K562 (cell line): Measurements from ENCODE around the gene RCL1. TPM values are rescaled to one million over a fixed set of nuclear protein-coding genes. Genes with fewer than 3 reads are reported as not detected.

Experiments used
- ATAC-seq: fragments of 200-7000 bp; cut with Tn5 transposase; 3 replicates; pipeline ENCODE4 v1.9.1; 2020; ENCODE audit warnings: moderate library complexity
- BruUV-seq: library from RNA; stranded (reverse); fragments of 400-500 nt; replicated peaks from 2 replicates; lab custom pipeline; 2021; lab: Mats Ljungman, UMichigan
- CTCF ChIA-PET: fragments of 300-600 bp; formaldehyde crosslinking; extraction: SDS; loops from one replicate; lab custom pipeline; 2021; ENCODE audit warnings: low intra/inter-chr PET ratio; lab: Yijun Ruan, JAX
- POLR2A ChIA-PET: fragments of 300-600, 350-650 bp; sonication (Branson Sonifier 250); formaldehyde crosslinking; extraction: SDS; loops from one replicate; lab custom pipeline; 2021; ENCODE audit warnings: antibody characterized with exemption, inconsistent platforms; lab: Yijun Ruan, JAX
- DNase-seq, 4 experiments: peaks; one replicate each; pipeline versions ENCODE4 v3.0.0 to v3.0.0-alpha.2; 2011 to 2018; ENCODE audit warnings: low spot score in 3 of 4, mixed read lengths in 3 of 4; ENCODE audit errors: extremely low read depth in 1 of 4
- FAIRE-seq: peaks from 2 replicates; lab custom pipeline; 2011; peaks lifted over from hg19 to GRCh38; lab: Jason Lieb, UNC
- H2AFZ ChIP-seq: 2 replicates; pipeline ENCODE4 v1.6.0; 2011; ENCODE audit warnings: low read depth, low read length, control low read depth, inconsistent platforms
- H3K27ac ChIP-seq: fragments of 200-600 bp; 3 replicates; pipeline ENCODE4 v1.8.0; 2011; ENCODE audit warnings: low read depth, mild to moderate bottlenecking, control low read depth, inconsistent platforms, low read length, moderate library complexity, mixed read lengths; ENCODE audit errors: extremely low read depth
- H3K27me3 ChIP-seq, 2 experiments: fragments of 300-600 bp in 1 of 2; 2 replicates in 1 of 2; 3 replicates in 1 of 2; pipeline versions ENCODE4 v1.6.0 to v1.8.0; 2011; ENCODE audit warnings: inconsistent platforms in 2 of 2, low read length in 2 of 2, mild to moderate bottlenecking in 1 of 2, mixed read lengths in 1 of 2, moderate library complexity in 1 of 2; ENCODE audit not compliant: control insufficient read depth in 2 of 2, insufficient read depth in 2 of 2
- H3K36me3 ChIP-seq: fragments of 300-600 bp; 3 replicates; pipeline ENCODE4 v1.8.0; 2011; ENCODE audit warnings: mild to moderate bottlenecking, low read length, inconsistent platforms; ENCODE audit not compliant: control insufficient read depth, insufficient read depth
- H3K4me1 ChIP-seq, 2 experiments: fragments of 200-600 bp in 1 of 2; replicated peaks in 1 of 2; 2 replicates in 1 of 2; 3 replicates in 1 of 2; pipeline versions ENCODE4 v1.5.1 to v1.8.0; 2011; ENCODE audit warnings: inconsistent platforms in 2 of 2, low read length in 2 of 2, mild to moderate bottlenecking in 1 of 2, mixed read lengths in 1 of 2, moderate library complexity in 1 of 2; ENCODE audit not compliant: control insufficient read depth in 2 of 2, insufficient read depth in 2 of 2
- H3K4me2 ChIP-seq: 2 replicates; pipeline ENCODE4 v1.6.1; 2011; ENCODE audit warnings: low read length, control low read depth, inconsistent platforms, mixed read lengths; ENCODE audit not compliant: insufficient read depth
- H3K4me3 ChIP-seq: fragments of 200-600 bp; sonication (generic), shearing (Covaris generic); 2 replicates; pipeline ENCODE4 v1.5.1; 2016; ENCODE audit warnings: control low read depth, inconsistent platforms
- H3K79me2 ChIP-seq: fragments of 200-600 bp; 3 replicates; pipeline ENCODE4 v1.8.0; 2011; ENCODE audit warnings: low read length, inconsistent platforms; ENCODE audit not compliant: control insufficient read depth, insufficient read depth
- H3K9ac ChIP-seq, 2 experiments: 2 replicates each; pipeline versions ENCODE4 v1.6.0 to v1.6.1; 2011; ENCODE audit warnings: low read depth in 2 of 2, low read length in 2 of 2, control low read depth in 1 of 2, inconsistent platforms in 1 of 2, mild to moderate bottlenecking in 1 of 2, mixed read lengths in 1 of 2; ENCODE audit not compliant: insufficient read depth in 1 of 2
- H3K9me1 ChIP-seq: one replicate; pipeline ENCODE4 v1.6.0; 2011; ENCODE audit warnings: inconsistent platforms, mild to moderate bottlenecking, low read length, moderate library complexity; ENCODE audit not compliant: control insufficient read depth, insufficient read depth
- H3K9me3 ChIP-seq: replicated peaks from 2 replicates; pipeline ENCODE4 v1.5.1; 2011; ENCODE audit warnings: low read depth, low read length, inconsistent platforms; ENCODE audit not compliant: control insufficient read depth, insufficient read depth
- H4K20me1 ChIP-seq: replicated peaks from 2 replicates; pipeline ENCODE4 v1.6.1; 2011; ENCODE audit warnings: low read length, inconsistent platforms, mixed read lengths; ENCODE audit not compliant: control insufficient read depth, insufficient read depth
- CBX1 ChIP-seq: sonication (generic); IDR thresholded peaks from 2 replicates; pipeline ENCODE4 v1.6.1; 2016; ENCODE audit warnings: antibody characterized with exemption, low read depth, mild to moderate bottlenecking
- FUS ChIP-seq: fragments of 200-400 bp; formaldehyde crosslinking; optimal IDR thresholded peaks from 2 replicates; pipeline ENCODE3; 2017; ENCODE audit warnings: low read depth, low read length
- OTX1 ChIP-seq: fragments of 450-650 bp; formaldehyde crosslinking; IDR thresholded peaks from 2 replicates; pipeline ENCODE4 v1.4.0; 2022; ENCODE audit warnings: mild to moderate bottlenecking
- SAFB2 ChIP-seq: fragments of 200-400 bp; formaldehyde crosslinking; IDR thresholded peaks from 2 replicates; pipeline ENCODE4 v1.6.1; 2018; ENCODE audit warnings: borderline replicate concordance, low read length, low read depth, moderate library complexity; ENCODE audit not compliant: severe bottlenecking
- SMARCA4 ChIP-seq: fragments of 450-650 bp; IDR thresholded peaks from 2 replicates; pipeline ENCODE4 v1.6.1; 2016
- SP1 ChIP-seq: sonication (generic); formaldehyde crosslinking; IDR thresholded peaks from 2 replicates; pipeline ENCODE4 v1.8.1; 2022; ENCODE audit warnings: mild to moderate bottlenecking, missing genetic modification reagents
- TAF7 ChIP-seq: fragments of 450-650 bp; IDR thresholded peaks from 2 replicates; pipeline ENCODE4 v1.6.1; 2016; ENCODE audit warnings: missing genetic modification characterization, missing compliant biosample characterization
- ZNF431 ChIP-seq: sonication (generic); formaldehyde crosslinking; IDR thresholded peaks from 2 replicates; pipeline ENCODE4 v1.8.0; 2022; ENCODE audit warnings: mild to moderate bottlenecking, missing genetic modification reagents
- WGBS: fragments of 100-300 bp; shearing (Covaris generic); methylation state at CpG from one replicate; pipeline ENCODE4 v1.1.6; 2016; ENCODE audit warnings: low coverage, mixed read lengths; ENCODE audit not compliant: insufficient coverage; ENCODE audit errors: missing lambda C conversion rate; 5-methylcytosine and 5-hydroxymethylcytosine counted together
- in situ Hi-C: fragments of 300-500 bp; cut with MboI; formaldehyde crosslinking; loops from 4 replicates; pipeline ENCODE4 v1.15.0; 2018; ENCODE audit warnings: inconsistent platforms, mixed read lengths
- intact Hi-C: fragments of 100-400 bp; cut with micrococcal nuclease; formaldehyde crosslinking; loops from 2 replicates; pipeline ENCODE4 v1.14.2; 2022
- polyA plus RNA-seq, 8 experiments: library from polyadenylated mRNA; depleted of rRNA in 4 of 8; stranded (reverse) in 5 of 8; unstranded in 3 of 8; fragments of >200 nt; fragmentation: Nextera tagmentation in 2 of 8; fragmentation: Illumina TruSeq in 1 of 8; extraction: Ambion mirVana in 2 of 8; extraction: Trizol in 1 of 8; gene quantifications; 2 replicates each; pipeline versions ENCODE4 v1.2.1 to v1.2.3, GENCODE V29; 2011 to 2014; ENCODE audit warnings: inconsistent platforms in 1 of 8, missing spikeins in 1 of 8
- total RNA-seq, 7 experiments: library from RNA; depleted of rRNA in 6 of 7; stranded (reverse); fragments of >200 nt in 6 of 7; fragmentation: Illumina TruSeq in 2 of 7; extraction: Trizol in 2 of 7; gene quantifications; 2 replicates each; pipeline versions ENCODE4 v1.2.1 to v1.2.3, GENCODE V29; 2011 to 2021; ENCODE audit warnings: low replicate concordance in 1 of 7
- TF ChIP-seq, protein P1 (sequence below): fragments of 250-450 bp; sonication (Bioruptor Pico); IDR thresholded peaks from 2 replicates; pipeline ENCODE4 v1.5.0; 2020; ENCODE audit warnings: mild to moderate bottlenecking, borderline replicate concordance

RCL1 gene
- total and polyA plus RNA-seq, 9 of the 15 experiments (the other 6 are each of a cell fraction or from before 2014, with no cell fraction given): 24.0 to 67.7 (median 38.6) TPM

DNA sequence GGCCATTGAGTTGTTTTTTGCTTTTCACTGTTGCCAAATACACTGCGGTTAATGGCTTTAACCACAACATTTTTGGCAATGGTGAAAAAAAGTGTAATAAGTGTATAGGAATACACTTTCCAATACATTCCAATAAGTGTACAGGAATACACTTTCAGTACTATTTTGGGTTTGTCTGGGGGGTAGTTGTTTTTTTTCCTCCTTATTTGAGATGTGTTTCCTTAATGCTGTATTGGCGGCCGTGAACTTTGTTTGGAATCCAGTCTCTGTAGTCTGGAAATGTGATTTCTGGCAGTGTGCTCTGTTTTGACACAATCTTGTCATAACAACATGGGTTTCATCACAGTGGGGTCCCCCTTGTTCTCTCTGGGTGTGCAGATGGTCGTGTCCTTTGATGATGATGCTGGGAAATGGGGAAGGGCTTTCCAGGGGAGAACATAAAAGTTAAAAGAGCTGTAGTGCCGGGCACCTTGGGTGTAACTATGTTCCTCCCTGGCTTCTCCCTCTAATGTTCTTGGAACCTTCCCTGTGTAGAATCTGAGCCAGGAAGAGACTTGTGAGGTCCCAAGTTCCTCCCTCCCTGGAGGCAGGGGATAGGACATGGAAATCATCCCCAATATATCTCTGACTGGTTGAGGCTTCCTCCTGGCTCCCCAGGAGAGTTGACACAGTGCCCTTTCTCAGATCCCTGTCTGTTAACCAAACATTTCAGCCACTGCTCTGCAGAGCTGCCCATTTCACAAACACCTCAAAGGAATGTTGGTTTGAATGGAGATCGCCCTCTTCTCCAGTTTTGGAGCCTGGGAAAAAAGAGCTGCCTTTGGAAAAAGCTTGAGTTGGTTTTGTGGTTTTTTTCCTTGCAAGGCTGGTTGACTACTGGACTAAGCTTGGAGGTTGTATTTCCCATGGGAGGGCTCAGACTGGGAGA, 44.8 kb downstream of the RCL1 start:
- TF ChIP-seq SP1 (CRISPR knock-in tag) (no peak), SAFB2 (no peak), SMARCA4 (no peak), OTX1 (CRISPR knock-in tag) (no peak), CBX1 (no peak), FUS (no peak), ZNF431 (CRISPR knock-in tag) (no peak), TAF7 (tag) (no peak)
- TF ChIP-seq, protein P1, sequence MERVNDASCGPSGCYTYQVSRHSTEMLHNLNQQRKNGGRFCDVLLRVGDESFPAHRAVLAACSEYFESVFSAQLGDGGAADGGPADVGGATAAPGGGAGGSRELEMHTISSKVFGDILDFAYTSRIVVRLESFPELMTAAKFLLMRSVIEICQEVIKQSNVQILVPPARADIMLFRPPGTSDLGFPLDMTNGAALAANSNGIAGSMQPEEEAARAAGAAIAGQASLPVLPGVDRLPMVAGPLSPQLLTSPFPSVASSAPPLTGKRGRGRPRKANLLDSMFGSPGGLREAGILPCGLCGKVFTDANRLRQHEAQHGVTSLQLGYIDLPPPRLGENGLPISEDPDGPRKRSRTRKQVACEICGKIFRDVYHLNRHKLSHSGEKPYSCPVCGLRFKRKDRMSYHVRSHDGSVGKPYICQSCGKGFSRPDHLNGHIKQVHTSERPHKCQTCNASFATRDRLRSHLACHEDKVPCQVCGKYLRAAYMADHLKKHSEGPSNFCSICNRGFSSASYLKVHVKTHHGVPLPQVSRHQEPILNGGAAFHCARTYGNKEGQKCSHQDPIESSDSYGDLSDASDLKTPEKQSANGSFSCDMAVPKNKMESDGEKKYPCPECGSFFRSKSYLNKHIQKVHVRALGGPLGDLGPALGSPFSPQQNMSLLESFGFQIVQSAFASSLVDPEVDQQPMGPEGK: no peak
- no peaks in the 10 kb centered on the region for H3K9me3 ChIP-seq
- ATAC-seq: no peak
- BruUV-seq: no TSS peak
- intact Hi-C loops (no loop called here), in situ Hi-C loops (no loop called here)
- WGBS: 87% methylated on average over 5 of the region's 6 CpGs
- no peak overlapping the region for H3K27ac ChIP-seq
- H3K9me1 ChIP-seq: peaks cover 2% of the 10 kb centered on the region
- no peak for FAIRE-seq
- ChIA-PET CTCF (no interaction called here), POLR2A (interaction anchor here (0.6 to 1.4 kb wide), 7 partner anchors 13 to 1155 kb away, joined by 3 to 8 read pairs (median 3); no protein-coding TSS in a partner anchor)
- no peaks in the 10 kb centered on the region for H4K20me1 ChIP-seq
- DNase-seq: no peak
- no peak overlapping the region for H2AFZ ChIP-seq
- no peaks in the 10 kb centered on the region for H3K27me3 ChIP-seq
- H3K9ac ChIP-seq: no peak overlapping the region
- H3K79me2 ChIP-seq: peaks cover 83% of the 10 kb centered on the region
- H3K4me1 ChIP-seq: peaks cover 0 to 36% of the 10 kb centered on the region in 2 experiments; a peak in 3 of 5 replicates
- no peak overlapping the region for H3K4me2 ChIP-seq
- H3K36me3 ChIP-seq: peaks cover 96% of the 10 kb centered on the region
- H3K4me3 ChIP-seq: no peak overlapping the region
